Measurements from ENCODE around the gene CAMKMT.

The CAMKMT gene

DNA sequence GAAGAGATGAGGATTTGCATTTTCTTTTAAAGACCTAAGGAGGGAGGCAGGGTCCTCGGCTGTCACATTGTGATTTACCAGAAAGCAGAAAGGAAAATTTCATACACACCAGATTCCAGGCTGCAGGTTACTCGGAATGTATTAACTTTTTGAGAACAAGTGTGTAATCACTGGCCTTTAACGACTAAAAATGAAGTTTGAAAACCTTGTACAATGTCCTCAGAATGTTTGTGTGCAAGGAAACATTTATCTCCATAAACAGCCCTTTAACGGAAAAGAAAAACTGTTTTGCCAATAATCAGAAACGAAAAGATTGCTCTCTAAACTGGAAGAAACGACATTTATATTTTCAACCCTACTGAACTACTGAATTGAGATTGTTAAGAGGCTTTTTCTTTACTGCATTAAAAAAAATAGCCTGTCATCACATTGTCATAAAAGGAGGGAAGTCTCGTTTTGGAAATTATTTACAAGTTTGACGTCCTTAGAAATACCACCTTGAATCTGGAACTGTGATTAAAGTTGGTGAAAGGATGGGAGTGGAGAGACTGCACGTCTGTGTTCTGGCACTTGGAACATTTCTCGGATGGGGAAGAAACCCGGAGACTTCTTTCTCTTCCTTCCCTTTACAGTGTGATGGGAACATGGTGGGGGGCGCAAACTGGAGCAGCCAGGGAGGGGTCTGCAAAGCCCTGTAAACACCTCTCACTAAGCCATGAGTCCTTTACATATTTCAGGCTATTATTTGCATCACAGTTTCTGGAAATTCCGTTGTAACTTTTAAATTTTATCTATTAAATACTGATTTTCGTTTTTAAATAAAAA, 445.7 kb downstream of the CAMKMT start:
- TF ChIP-seq, protein P1, sequence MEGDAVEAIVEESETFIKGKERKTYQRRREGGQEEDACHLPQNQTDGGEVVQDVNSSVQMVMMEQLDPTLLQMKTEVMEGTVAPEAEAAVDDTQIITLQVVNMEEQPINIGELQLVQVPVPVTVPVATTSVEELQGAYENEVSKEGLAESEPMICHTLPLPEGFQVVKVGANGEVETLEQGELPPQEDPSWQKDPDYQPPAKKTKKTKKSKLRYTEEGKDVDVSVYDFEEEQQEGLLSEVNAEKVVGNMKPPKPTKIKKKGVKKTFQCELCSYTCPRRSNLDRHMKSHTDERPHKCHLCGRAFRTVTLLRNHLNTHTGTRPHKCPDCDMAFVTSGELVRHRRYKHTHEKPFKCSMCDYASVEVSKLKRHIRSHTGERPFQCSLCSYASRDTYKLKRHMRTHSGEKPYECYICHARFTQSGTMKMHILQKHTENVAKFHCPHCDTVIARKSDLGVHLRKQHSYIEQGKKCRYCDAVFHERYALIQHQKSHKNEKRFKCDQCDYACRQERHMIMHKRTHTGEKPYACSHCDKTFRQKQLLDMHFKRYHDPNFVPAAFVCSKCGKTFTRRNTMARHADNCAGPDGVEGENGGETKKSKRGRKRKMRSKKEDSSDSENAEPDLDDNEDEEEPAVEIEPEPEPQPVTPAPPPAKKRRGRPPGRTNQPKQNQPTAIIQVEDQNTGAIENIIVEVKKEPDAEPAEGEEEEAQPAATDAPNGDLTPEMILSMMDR (conservative IDR thresholded peaks at IDR 0.05; ENCODE audit: low read depth): no peak
- DNase-seq (ENCODE audit: low spot score): no peak
- POLR2A ChIA-PET (ENCODE audit: low non-redundant PET): no interaction called here
- CTCF ChIA-PET: no interaction called here
- H3K27ac ChIP-seq: no peak overlapping the region

DNA sequence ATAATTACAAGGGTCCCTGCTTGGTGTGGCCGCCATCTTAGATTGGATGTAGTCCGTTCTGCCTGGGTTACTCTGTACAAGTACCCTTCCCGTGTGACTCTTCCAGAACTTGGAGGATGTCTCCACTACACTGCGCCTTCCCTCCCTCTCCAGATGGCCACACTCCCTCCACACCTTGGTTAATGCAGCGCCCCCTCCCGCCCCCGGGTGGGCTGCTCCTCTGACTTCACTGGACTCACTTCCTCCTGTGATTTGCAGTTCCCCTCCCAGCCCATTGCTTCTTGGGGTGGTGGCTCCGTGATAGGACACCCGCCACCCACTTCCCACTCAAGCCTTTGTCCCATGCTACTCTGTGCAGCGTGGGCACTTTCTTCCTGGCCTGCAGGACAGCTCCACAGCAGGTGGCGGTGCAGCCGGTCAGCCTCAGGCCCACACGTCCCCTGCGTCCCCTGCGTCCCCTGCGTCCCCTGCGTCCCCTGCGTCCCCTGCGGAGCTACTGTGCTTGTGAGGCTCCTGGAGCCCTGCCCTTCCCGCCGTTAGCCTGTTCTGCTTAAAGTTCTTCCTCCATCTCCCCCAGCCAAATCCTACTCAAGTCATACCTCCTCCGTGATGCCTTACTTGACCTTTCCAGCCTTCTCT, 449.3 kb downstream of the CAMKMT start:
- ChIA-PET CTCF (no interaction called here), POLR2A (ENCODE audit: low non-redundant PET) (interaction anchor here (0.7 kb wide), 1 partner anchor 11 kb away, joined by 3 read pairs; no protein-coding TSS in a partner anchor)
- no peak overlapping the region for H3K27ac ChIP-seq
- TF ChIP-seq, protein P1 (conservative IDR thresholded peaks at IDR 0.05; ENCODE audit: low read depth): no peak
- no peak for DNase-seq (ENCODE audit: low spot score)

DNA sequence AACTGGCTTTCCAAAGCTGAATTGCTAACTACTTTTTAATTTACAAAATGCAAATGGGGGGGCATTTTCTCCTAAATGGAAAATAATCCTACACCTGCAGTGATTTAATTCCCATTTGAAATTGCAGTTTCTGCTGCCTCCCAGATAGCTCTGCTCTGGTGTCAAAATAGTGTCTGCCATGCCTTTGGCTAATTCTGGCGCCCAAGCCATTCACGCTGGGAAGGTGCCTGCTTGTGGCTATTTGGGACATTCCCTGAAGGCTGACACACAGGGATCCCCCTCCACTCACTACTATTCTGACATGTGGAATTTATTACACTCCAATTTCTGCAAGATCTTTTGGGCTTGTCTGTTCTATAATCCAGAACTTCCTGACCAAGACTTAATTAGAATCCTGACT, 451.4 kb downstream of the CAMKMT start:
- CTCF ChIA-PET: no interaction called here
- DNase-seq (ENCODE audit: low spot score): no peak
- POLR2A ChIA-PET (ENCODE audit: low non-redundant PET): no interaction called here
- TF ChIP-seq, protein P1 (conservative IDR thresholded peaks at IDR 0.05; ENCODE audit: low read depth): no peak
- H3K27ac ChIP-seq: no peak overlapping the region

DNA sequence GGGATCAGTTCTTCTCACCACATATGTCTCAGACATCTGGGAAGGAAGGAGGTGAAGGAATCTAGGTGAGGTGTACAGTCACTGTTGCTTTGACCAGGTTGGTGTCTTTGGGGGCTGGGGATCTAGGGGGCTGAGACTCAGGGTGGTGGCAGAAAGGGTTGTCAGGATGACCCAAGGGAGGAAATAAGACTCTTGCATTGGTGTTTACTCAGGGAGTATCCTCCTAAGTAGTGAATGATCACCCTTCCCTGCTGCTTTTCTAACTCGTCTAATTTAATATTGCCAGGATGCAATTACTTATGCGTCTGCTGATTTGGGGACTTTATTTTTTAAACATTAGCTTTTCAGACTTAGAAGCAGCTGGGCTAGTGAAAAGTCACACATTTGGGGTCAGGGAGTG, 451.9 kb downstream of the CAMKMT start:
- no peak for DNase-seq (ENCODE audit: low spot score)
- CTCF ChIA-PET: no interaction called here
- TF ChIP-seq, protein P1 (conservative IDR thresholded peaks at IDR 0.05; ENCODE audit: low read depth): no peak
- H3K27ac ChIP-seq: no peak overlapping the region
- POLR2A ChIA-PET (ENCODE audit: low non-redundant PET): no interaction called here

DNA sequence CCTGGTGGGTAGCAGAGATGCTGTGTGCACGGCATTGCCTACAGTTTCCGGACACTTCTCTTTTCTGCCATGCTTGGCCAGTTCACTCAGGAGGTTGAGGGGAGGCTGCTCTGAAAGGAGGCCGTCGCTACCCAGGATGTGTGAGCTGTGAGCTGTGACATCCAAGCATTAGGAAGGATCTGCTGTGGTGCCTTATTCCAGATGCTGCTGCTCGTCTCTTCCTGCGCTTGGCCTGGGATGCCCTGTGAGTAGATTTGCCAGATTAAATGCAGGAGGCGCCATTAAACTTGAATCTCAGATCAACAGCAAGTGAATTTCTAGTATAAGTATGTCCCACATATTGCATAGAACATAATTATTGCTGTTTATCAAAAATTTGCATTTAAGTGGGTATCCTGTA, 455.5 kb downstream of the CAMKMT start:
- POLR2A ChIA-PET (ENCODE audit: low non-redundant PET): no interaction called here
- DNase-seq (ENCODE audit: low spot score): no peak
- CTCF ChIA-PET: no interaction called here
- TF ChIP-seq, protein P1 (conservative IDR thresholded peaks at IDR 0.05; ENCODE audit: low read depth): no peak
- no peak overlapping the region for H3K27ac ChIP-seq

DNA sequence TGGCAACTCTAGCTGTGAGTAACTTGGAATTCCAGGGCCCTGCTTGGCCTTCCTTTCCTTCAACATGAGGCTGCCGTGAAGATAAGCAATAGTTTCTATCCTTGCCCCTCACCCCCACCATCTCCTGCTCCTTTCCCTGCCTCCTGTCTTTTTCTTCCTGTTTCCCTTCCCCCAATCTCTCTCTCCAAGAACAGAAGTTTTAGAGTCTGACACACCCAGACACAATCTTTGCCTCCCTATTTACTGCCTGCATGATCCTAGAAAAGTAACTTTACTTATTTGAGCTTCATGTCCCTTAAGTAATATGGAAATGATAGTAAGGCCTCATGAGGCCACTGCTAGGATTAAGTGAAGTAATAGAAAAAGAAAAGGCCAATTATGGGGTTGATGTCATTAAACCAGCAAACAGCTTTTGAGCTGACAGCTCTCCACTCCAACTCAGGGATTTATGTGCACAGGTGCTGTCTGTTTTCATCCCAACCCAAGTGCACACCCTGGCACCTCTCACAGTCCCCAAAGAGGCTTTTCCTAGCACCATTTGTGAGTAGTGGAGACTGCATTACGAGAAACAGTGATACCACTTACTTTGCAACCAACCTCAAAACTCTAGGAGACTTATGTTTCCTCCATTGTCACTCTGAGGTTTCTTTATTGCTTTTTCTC, 456.1 kb downstream of the CAMKMT start:
- ChIA-PET CTCF (interaction anchor here (0.7 kb wide), 1 partner anchor 115 kb away, joined by 3 read pairs; no protein-coding TSS in a partner anchor), POLR2A (ENCODE audit: low non-redundant PET) (no interaction called here)
- H3K27ac ChIP-seq: no peak overlapping the region
- TF ChIP-seq, protein P1 (conservative IDR thresholded peaks at IDR 0.05; ENCODE audit: low read depth): no peak
- no peak for DNase-seq (ENCODE audit: low spot score)

Measured in RWPE1 (cell line).